ENCODE measurements around the gene EHMT1. TPM values are rescaled to one million over a fixed set of nuclear protein-coding genes. Genes with fewer than 3 reads are reported as not detected.

Gene EHMT1
- total RNA-seq, 4 donors from 2014 or later = 38.6 to 77.8 (median 54.3) TPM

- Histone ChIP-seq H3K27ac (no peak overlapping the region), H3K4me1 (peaks cover 7 to 24% of the 10 kb centered on the region in 2 donors), H3K27me3 (no peaks in the 10 kb centered on the region), H3K9me3 (no peaks in the 10 kb centered on the region), H3K36me3 (no peaks in the 10 kb centered on the region), H3K4me3 (no peak overlapping the region)
- no peak for TF ChIP-seq POLR2A (IDR thresholded peaks at IDR 0.05)
- no peak for TF ChIP-seq CTCF (IDR thresholded peaks at IDR 0.05 in 4 of 5, conservative IDR thresholded peaks at IDR 0.05 in 1 of 5)
- no peak for DNase-seq
- in situ Hi-C loops (cut with MboI; ENCODE audit: low sequenced_read_pairs in 4 of 4) (no loop called here), intact Hi-C loops (cut with DNase I; ENCODE audit: low total_unique reads) (no loop called here)
- ATAC-seq = no peak
Measured at GRCh38 chr9:137679695-137680305, 61.0 kb downstream of the EHMT1 start.

DNA sequence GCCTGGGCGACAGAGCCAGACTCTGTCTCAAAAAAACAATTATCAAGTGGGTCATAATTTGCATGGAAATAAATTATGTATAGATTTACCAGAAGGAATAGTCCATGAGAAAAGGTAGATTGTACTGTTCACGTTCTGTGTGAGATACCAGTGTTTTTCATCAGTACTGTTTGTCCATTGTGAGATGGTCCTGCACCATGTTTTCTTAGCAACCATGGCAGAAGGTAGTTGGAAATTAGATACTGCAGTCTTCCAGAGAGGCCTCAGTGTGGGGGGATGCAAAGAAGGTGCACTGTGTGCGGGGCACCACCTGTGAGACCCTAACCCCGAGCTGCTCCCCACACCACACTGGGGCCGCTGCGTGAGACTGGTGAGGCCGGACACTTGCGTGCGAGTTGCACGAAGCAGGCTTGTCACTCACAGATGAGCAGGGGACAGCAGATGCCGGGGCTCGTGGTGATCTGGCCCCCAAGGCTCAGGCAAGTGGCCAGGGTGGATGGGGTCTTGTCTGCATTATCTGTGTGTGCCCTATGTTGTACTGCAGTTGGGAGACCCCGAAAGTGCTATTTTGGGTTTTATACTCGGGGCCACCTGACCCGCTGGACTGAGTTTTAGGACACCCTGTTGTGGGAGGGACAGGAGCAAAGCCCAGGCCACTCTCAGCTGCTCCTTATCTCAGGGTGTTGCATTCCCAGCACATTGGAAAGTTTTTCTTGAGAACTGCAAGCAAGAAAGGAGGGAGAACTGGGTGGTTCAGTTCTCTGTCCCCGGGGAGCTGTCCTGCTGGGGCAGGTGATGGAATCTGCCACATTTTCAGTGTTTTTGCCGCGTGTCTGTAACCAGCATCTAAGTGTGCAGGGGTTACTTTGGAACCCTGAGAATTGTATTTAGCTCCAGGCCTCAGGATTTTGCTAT, 61.9 kb downstream of the EHMT1 start:
- ATAC-seq = no peak

DNA sequence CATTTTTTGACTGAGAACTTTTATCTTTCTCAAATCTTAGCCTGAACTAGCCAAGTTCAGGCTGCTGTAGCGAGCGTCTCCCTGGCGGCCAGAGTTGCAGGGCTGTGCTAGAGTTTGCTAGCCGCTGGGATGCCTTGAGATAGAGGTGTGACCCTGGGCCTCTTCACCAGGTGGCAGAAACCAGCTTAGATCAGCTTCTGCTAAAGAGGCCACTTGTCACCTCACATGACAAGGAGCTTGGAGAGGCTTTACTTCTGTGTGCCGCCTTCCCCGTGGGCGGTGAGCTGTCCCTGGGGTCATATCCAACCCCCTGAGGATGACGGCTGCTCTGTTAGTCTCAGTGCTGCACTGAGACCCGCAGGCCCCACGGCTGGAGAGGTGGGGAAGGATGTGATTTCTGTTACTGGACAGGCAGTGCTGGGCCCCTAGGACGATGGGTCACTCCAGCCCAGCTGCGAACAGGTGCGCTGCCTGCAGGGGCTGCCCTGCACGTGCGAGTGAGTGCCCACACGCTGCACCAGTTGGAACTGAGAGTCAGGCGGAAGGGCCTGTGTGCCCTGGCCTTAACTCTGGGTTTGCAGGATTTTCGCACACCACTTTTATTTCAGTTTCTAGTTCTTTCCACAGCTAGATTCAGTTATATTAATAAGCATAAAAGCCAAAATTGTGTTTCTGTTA, 63.8 kb downstream of the EHMT1 start:
- DNase-seq (no peak), ATAC-seq (no peak)
- intact Hi-C loops (cut with DNase I; ENCODE audit: low total_unique reads) (no loop called here), in situ Hi-C loops (cut with MboI; ENCODE audit: low sequenced_read_pairs in 4 of 4) (no loop called here)
- Histone ChIP-seq H3K4me1 (peaks cover 5 to 24% of the 10 kb centered on the region in 2 donors), H3K27me3 (no peaks in the 10 kb centered on the region), H3K4me3 (no peak overlapping the region), H3K27ac (no peak overlapping the region), H3K9me3 (no peaks in the 10 kb centered on the region), H3K36me3 (no peaks in the 10 kb centered on the region)
- TF ChIP-seq CTCF (IDR thresholded peaks at IDR 0.05 in 4 of 5, conservative IDR thresholded peaks at IDR 0.05 in 1 of 5) (no peak), POLR2A (IDR thresholded peaks at IDR 0.05) (no peak)

More for the DNA sequence above, 61.9 kb downstream of the EHMT1 start:
- no peak for DNase-seq
- H3K9me3 ChIP-seq = no peaks in the 10 kb centered on the region
- no peaks in the 10 kb centered on the region for H3K36me3 ChIP-seq
- peaks cover 5 to 24% of the 10 kb centered on the region in 2 donors for H3K4me1 ChIP-seq
- in situ Hi-C loops (cut with MboI; ENCODE audit: low sequenced_read_pairs in 4 of 4) = no loop called here
- intact Hi-C loops (cut with DNase I; ENCODE audit: low total_unique reads) = no loop called here
- H3K27ac ChIP-seq = no peak overlapping the region
- TF ChIP-seq POLR2A (IDR thresholded peaks at IDR 0.05) (no peak), CTCF (IDR thresholded peaks at IDR 0.05 in 4 of 5, conservative IDR thresholded peaks at IDR 0.05 in 1 of 5) (no peak)
- H3K27me3 ChIP-seq = no peaks in the 10 kb centered on the region
- H3K4me3 ChIP-seq = no peak overlapping the region

- in situ Hi-C loops (cut with MboI; ENCODE audit: low sequenced_read_pairs in 4 of 4) (no loop called here), intact Hi-C loops (cut with DNase I; ENCODE audit: low total_unique reads) (no loop called here)
- Histone ChIP-seq H3K27ac (no peak overlapping the region), H3K36me3 (no peaks in the 10 kb centered on the region), H3K4me3 (no peak overlapping the region), H3K27me3 (no peaks in the 10 kb centered on the region), H3K9me3 (no peaks in the 10 kb centered on the region), H3K4me1 (peaks cover 6 to 25% of the 10 kb centered on the region in 2 donors)
- TF ChIP-seq POLR2A (IDR thresholded peaks at IDR 0.05) = no peak
- no peak for TF ChIP-seq CTCF (IDR thresholded peaks at IDR 0.05 in 4 of 5, conservative IDR thresholded peaks at IDR 0.05 in 1 of 5)
- no peak for DNase-seq
- peak in 1 of 2 donors; percentile 55 for ATAC-seq
Measured at GRCh38 chr9:137683262-137683864, 64.6 kb downstream of the EHMT1 start.
